Prostate gland (tissue), 2 donors: ENCODE results near the gene DLST.

ENCODE experiments used
- CTCF ChIP-seq, 4 experiments: fragments of 200-600 bp in 2 of 4; fragments of 450-650 bp in 2 of 4; sonication (generic) in 2 of 4; IDR thresholded peaks; 1 replicate in 3 of 4; 2 replicates in 1 of 4; pipeline ENCODE4 v1.5.1; 2016 to 2019; ENCODE audit warnings: antibody characterized with exemption in 4 of 4, mild to moderate bottlenecking in 2 of 4, moderate library complexity in 2 of 4
- POLR2AphosphoS5 ChIP-seq: sonication (generic); formaldehyde crosslinking; IDR thresholded peaks from one replicate; pipeline ENCODE4 v1.6.1; 2017; ENCODE audit warnings: antibody characterized with exemption

GRCh38 chr14:74951443-74952179 is 69.9 kb downstream of the DLST start:
- TF ChIP-seq CTCF (IDR thresholded peaks at IDR 0.05) (no peak), POLR2AphosphoS5 (no peak)
